ENCODE results near the gene LMLN. TPM values are rescaled to one million over a fixed set of nuclear protein-coding genes. Genes with fewer than 3 reads are reported as not detected.
"Not testable (repeated sequence)": the region's sequence is repeated elsewhere in the genome, so short reads cannot be mapped to it uniquely, and the experiment has no call there.

The LMLN gene
- 4.3 and 5.6 TPM in 2 replicates for total RNA-seq (2014; rRNA removed; shearing (Covaris generic))

GRCh38 chr3:197959891-197960693 is at the start of gene LMLN:
Gene LMLN (plus strand): TSS chr3:197960217. CDS start chr3:197960246, 29 bp downstream.
- DNase-seq (ENCODE audit: low spot score), result peak; percentile 97
- in situ Hi-C loops (cut with HindIII; ENCODE audit: low sequenced_read_pairs), result no loop called here

GRCh38 chr3:197912741-197913476 is 47.1 kb upstream of the LMLN start:
- in situ Hi-C loops (cut with HindIII; ENCODE audit: low sequenced_read_pairs), result no loop called here

GRCh38 chr3:197913641-197914380 is 46.2 kb upstream of the LMLN start:
- in situ Hi-C loops (cut with HindIII; ENCODE audit: low sequenced_read_pairs), result no loop called here
- DNase-seq (ENCODE audit: low spot score), result no peak

More at GRCh38 chr3:197912741-197913476, 47.1 kb upstream of the LMLN start:
- no peak for DNase-seq (ENCODE audit: low spot score)

- in situ Hi-C loops (cut with HindIII; ENCODE audit: low sequenced_read_pairs); DNase-seq (ENCODE audit: low spot score): not testable (repeated sequence)
Measured at GRCh38 chr3:197921429-197922275, 38.4 kb upstream of the LMLN start.

GRCh38 chr3:197926418-197926817 is 33.6 kb upstream of the LMLN start:
- no peak for DNase-seq (ENCODE audit: low spot score)
- in situ Hi-C loops (cut with HindIII; ENCODE audit: low sequenced_read_pairs), result no loop called here

GRCh38 chr3:197927578-197927977 is 32.4 kb upstream of the LMLN start:
- in situ Hi-C loops (cut with HindIII; ENCODE audit: low sequenced_read_pairs); DNase-seq (ENCODE audit: low spot score): not testable (repeated sequence)

GRCh38 chr3:197936819-197937384 is 23.1 kb upstream of the LMLN start:
- in situ Hi-C loops (cut with HindIII; ENCODE audit: low sequenced_read_pairs), result no loop called here

GRCh38 chr3:197940745-197941384 is 19.2 kb upstream of the LMLN start:
- in situ Hi-C loops (cut with HindIII; ENCODE audit: low sequenced_read_pairs), result no loop called here
- DNase-seq (ENCODE audit: low spot score), result no peak

More at GRCh38 chr3:197936819-197937384, 23.1 kb upstream of the LMLN start:
- DNase-seq (ENCODE audit: low spot score), result no peak

- DNase-seq (ENCODE audit: low spot score), result peak; percentile 24
- in situ Hi-C loops (cut with HindIII; ENCODE audit: low sequenced_read_pairs), result no loop called here
Measured at GRCh38 chr3:197942956-197943556, 17.0 kb upstream of the LMLN start.

- in situ Hi-C loops (cut with HindIII; ENCODE audit: low sequenced_read_pairs), result no loop called here
- no peak for DNase-seq (ENCODE audit: low spot score)
Measured at GRCh38 chr3:197949191-197949777, 10.7 kb upstream of the LMLN start.

- peak; percentile 95 for DNase-seq (ENCODE audit: low spot score)
- in situ Hi-C loops (cut with HindIII; ENCODE audit: low sequenced_read_pairs), result no loop called here
Measured at GRCh38 chr3:197949778-197950676, 10.0 kb upstream of the LMLN start, which contains the start of gene RPL35A. Gene RPL35A (plus strand): TSS chr3:197950190. CDS start chr3:197950968, 778 bp downstream.

- in situ Hi-C loops (cut with HindIII; ENCODE audit: low sequenced_read_pairs), result no loop called here
- peak; percentile 12 for DNase-seq (ENCODE audit: low spot score)
Measured at GRCh38 chr3:197950677-197951061, 9.3 kb upstream of the LMLN start.

GRCh38 chr3:197951392-197951990 is 8.5 kb upstream of the LMLN start:
- in situ Hi-C loops (cut with HindIII; ENCODE audit: low sequenced_read_pairs), result no loop called here
- no peak for DNase-seq (ENCODE audit: low spot score)

GRCh38 chr3:197952440-197952839 is 7.6 kb upstream of the LMLN start:
- no peak for DNase-seq (ENCODE audit: low spot score)
- in situ Hi-C loops (cut with HindIII; ENCODE audit: low sequenced_read_pairs), result no loop called here

GRCh38 chr3:197953325-197953724 is 6.7 kb upstream of the LMLN start:
- no peak for DNase-seq (ENCODE audit: low spot score)
- in situ Hi-C loops (cut with HindIII; ENCODE audit: low sequenced_read_pairs), result no loop called here

- DNase-seq (ENCODE audit: low spot score), result no peak
- in situ Hi-C loops (cut with HindIII; ENCODE audit: low sequenced_read_pairs), result no loop called here
Measured at GRCh38 chr3:197953881-197954280, 6.1 kb upstream of the LMLN start.
